Kidney (tissue), 14 donors: ENCODE data around the gene MAML2. TPM values are rescaled to one million over a fixed set of nuclear protein-coding genes. Genes with fewer than 3 reads are reported as not detected.
A peak's percentile ranks its signal among the peaks of the same experiment; 100 is the strongest.

ENCODE experiments used
- DNase-seq, 5 donors: peaks; one replicate each; pipeline ENCODE4 v3.0.0-alpha.2; 2013 to 2020
- FAIRE-seq: peaks from 2 replicates; lab custom pipeline; 2012; peaks lifted over from hg19 to GRCh38; lab: Jason Lieb, UNC
- H3K27ac ChIP-seq, 2 donors: one replicate each; pipeline ENCODE4 v1.7.0; 2013; ENCODE audit warnings: low read depth in 2 of 2, low read length in 2 of 2, inconsistent platforms in 1 of 2
- H3K27me3 ChIP-seq: one replicate; pipeline ENCODE4 v1.7.1; 2013; ENCODE audit warnings: low read length, inconsistent platforms; ENCODE audit not compliant: control insufficient read depth, insufficient read depth
- H3K36me3 ChIP-seq, 3 donors: one replicate each; pipeline versions ENCODE4 v1.7.0 to v1.7.1; 2013; ENCODE audit warnings: low read length in 3 of 3, control low read depth in 1 of 3, inconsistent platforms in 1 of 3; ENCODE audit not compliant: insufficient read depth in 3 of 3, control insufficient read depth in 2 of 3
- H3K4me1 ChIP-seq, 3 donors: one replicate each; pipeline versions ENCODE4 v1.7.0 to v1.7.1; 2013; ENCODE audit warnings: low read length in 3 of 3, inconsistent platforms in 1 of 3, low read depth in 1 of 3; ENCODE audit not compliant: control insufficient read depth in 2 of 3, insufficient read depth in 2 of 3
- H3K4me3 ChIP-seq, 3 donors: one replicate each; pipeline versions ENCODE4 v1.7.0 to v1.8.1; 2013; ENCODE audit warnings: low read length in 3 of 3, control low read depth in 1 of 3, inconsistent platforms in 1 of 3
- H3K9ac ChIP-seq, 3 donors: one replicate each; pipeline versions ENCODE4 v1.7.0 to v1.7.1; 2013; ENCODE audit warnings: low read length in 3 of 3, control low read depth in 1 of 3, inconsistent platforms in 1 of 3
- H3K9me3 ChIP-seq, 3 donors: one replicate each; pipeline versions ENCODE4 v1.7.0 to v1.7.1; 2013; ENCODE audit warnings: low read length in 3 of 3, control low read depth in 1 of 3, inconsistent platforms in 1 of 3; ENCODE audit not compliant: control insufficient read depth in 2 of 3, insufficient read depth in 1 of 3
- intact Hi-C: fragments of 100-400 bp; cut with DNase I; formaldehyde crosslinking; loops from one replicate; pipeline ENCODE4 v1.11.1; 2022
- polyA plus RNA-seq: library from polyadenylated mRNA; stranded (reverse); fragments of 350-450 nt; fragmentation: Illumina TruSeq; extraction: RNeasy Lipid Tissue Mini Kit (QIAGEN cat#74804); gene quantifications from one replicate; pipeline ENCODE4 v1.2.3, GENCODE V29; 2014; ENCODE audit warnings: low read depth, low replicate concordance; ENCODE audit not compliant: insufficient read depth
- total RNA-seq: library from RNA; stranded (reverse); fragmentation: NEBNext Ultra II Directional; extraction: Animal tissue kit (Norgen Biotek cat#: 25700); gene quantifications from one replicate; pipeline ENCODE4 v1.2.1, GENCODE V29; 2021
- TF ChIP-seq, protein P1 (sequence below): IDR thresholded peaks from 3 replicates; pipeline ENCODE4 v1.5.1; 2012; ENCODE audit warnings: mild to moderate bottlenecking, moderate library complexity, borderline replicate concordance; ENCODE audit not compliant: insufficient read depth; ENCODE audit errors: extremely low read depth
- donor health status: control.
- donor health status: control.
- donor health status: control.
- donor health status: control.
- donor health status: control.
- donor health status: DM: yes; HTN: yes; CAD: no.
- donor health status: Normal renal cell carcinoma (clear cell type).

The MAML2 gene
- total and polyA plus RNA-seq, 2 donors from 2014 or later = 4.9 to 32.3 TPM

DNA sequence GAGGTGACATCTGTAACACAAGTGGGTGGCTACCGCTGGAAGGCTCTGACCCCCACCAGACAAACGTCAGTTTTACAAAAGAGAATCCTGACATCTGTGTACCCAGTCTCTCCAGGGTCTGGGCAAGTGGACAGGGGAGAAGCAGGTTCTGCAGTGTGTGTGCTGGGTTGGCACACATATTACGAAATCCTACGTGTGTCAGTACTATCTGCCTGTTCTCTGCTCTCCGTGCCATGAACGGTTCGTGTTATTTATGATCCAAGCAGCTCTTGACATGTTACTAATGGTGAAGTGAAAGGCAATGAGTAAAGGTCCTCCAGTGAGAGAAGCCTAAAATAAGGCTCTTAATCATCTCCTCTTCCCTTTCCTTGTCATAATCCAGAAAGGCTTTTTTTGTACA, 217.6 kb downstream of the MAML2 start:
- intact Hi-C loops = no loop called here
- Histone ChIP-seq H3K9ac (no peak overlapping the region), H3K4me1 (peaks cover 0 to 3% (median 3%) of the 10 kb centered on the region in 3 donors), H3K9me3 (no peaks in the 10 kb centered on the region), H3K4me3 (no peak overlapping the region), H3K27ac (no peak overlapping the region), H3K27me3 (no peaks in the 10 kb centered on the region), H3K36me3 (no peaks in the 10 kb centered on the region)
- TF ChIP-seq, protein P1, sequence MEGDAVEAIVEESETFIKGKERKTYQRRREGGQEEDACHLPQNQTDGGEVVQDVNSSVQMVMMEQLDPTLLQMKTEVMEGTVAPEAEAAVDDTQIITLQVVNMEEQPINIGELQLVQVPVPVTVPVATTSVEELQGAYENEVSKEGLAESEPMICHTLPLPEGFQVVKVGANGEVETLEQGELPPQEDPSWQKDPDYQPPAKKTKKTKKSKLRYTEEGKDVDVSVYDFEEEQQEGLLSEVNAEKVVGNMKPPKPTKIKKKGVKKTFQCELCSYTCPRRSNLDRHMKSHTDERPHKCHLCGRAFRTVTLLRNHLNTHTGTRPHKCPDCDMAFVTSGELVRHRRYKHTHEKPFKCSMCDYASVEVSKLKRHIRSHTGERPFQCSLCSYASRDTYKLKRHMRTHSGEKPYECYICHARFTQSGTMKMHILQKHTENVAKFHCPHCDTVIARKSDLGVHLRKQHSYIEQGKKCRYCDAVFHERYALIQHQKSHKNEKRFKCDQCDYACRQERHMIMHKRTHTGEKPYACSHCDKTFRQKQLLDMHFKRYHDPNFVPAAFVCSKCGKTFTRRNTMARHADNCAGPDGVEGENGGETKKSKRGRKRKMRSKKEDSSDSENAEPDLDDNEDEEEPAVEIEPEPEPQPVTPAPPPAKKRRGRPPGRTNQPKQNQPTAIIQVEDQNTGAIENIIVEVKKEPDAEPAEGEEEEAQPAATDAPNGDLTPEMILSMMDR = no peak
- DNase-seq (no peak), FAIRE-seq (no peak)

DNA sequence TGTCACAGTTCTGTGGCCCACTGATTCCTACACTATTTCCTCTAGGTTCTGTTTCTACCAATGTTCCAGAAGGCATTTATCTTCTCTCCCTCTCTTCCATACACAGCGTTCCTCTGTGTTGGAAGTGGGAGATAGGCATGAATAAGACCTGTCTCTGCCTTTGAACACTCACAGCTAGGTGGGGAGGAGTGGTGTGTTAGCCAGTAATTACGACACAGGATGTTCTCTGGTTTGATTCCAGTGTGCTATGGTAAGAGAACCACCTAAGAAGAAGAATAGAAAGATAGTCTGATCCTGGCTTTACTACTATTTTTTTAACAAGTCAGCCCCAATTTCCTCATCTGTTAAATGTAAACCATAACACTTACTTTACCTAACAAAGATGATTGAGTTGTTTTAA, 218.8 kb downstream of the MAML2 start:
- Histone ChIP-seq H3K4me1 (peaks cover 0 to 3% (median 3%) of the 10 kb centered on the region in 3 donors), H3K4me3 (no peak overlapping the region), H3K9me3 (no peaks in the 10 kb centered on the region), H3K27me3 (no peaks in the 10 kb centered on the region), H3K9ac (no peak overlapping the region), H3K36me3 (no peaks in the 10 kb centered on the region), H3K27ac (no peak overlapping the region)
- TF ChIP-seq, protein P1 = no peak
- FAIRE-seq (no peak), DNase-seq (no peak)
- intact Hi-C loops = no loop called here

DNA sequence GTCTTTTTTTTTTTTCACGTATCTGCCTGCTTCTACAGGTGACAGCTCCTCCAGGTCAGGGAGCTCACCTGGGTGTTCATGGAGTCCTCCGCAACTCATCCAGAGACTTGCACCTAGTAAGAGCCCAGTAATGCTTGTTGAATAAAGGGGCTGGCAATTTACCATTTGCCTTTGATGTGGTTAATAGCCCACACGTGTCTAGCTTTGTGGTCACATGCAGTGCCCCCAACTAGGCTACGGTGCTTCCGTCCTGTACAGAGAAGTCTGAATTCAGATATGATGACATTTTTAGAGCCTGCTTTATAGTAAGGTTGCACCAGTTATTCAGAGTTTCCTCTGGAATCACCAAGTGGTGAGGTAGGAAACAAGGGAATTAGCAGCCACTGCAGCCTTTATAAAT, 219.7 kb downstream of the MAML2 start:
- FAIRE-seq = no peak
- no peak overlapping the region for H3K27ac ChIP-seq
- no peak overlapping the region for H3K4me3 ChIP-seq
- no peaks in the 10 kb centered on the region for H3K9me3 ChIP-seq
- H3K27me3 ChIP-seq = no peaks in the 10 kb centered on the region
- no peak overlapping the region for H3K9ac ChIP-seq
- no peaks in the 10 kb centered on the region for H3K36me3 ChIP-seq
- intact Hi-C loops = no loop called here
- H3K4me1 ChIP-seq = peaks cover 0 to 3% (median 3%) of the 10 kb centered on the region in 3 donors
- DNase-seq = no peak
- TF ChIP-seq, protein P1 = no peak

DNA sequence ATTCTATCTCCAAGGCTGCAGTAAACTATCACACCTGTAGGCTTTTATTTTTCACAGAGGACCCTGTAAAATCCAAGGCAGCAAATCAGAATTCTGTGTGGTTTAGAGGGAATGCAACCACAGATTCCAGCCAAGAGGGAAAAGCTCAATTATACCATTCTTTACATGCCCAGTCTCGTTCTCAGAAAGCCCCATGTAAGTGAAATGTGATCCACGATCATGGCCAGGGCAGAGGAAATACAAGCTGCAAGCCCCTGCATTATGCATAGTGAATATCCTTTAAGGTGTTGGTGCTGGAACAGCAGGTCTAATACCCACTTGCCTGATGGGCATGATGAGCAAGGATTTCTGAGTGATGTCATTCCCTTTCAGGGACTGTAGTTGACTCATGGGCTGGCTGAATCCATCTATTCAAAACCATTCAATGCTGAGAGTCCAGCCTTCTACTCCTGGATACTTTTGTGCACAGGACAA, 220.4 kb downstream of the MAML2 start:
- peak in 1 of 5 donors; percentile 49 for DNase-seq
- no peaks in the 10 kb centered on the region for H3K9me3 ChIP-seq
- no peak overlapping the region for H3K4me3 ChIP-seq
- intact Hi-C loops = no loop called here
- no peak for FAIRE-seq
- no peaks in the 10 kb centered on the region for H3K27me3 ChIP-seq
- no peak overlapping the region for H3K27ac ChIP-seq
- TF ChIP-seq, protein P1 = no peak
- H3K4me1 ChIP-seq = peaks cover 0 to 3% (median 1%) of the 10 kb centered on the region in 3 donors
- H3K36me3 ChIP-seq = no peaks in the 10 kb centered on the region
- H3K9ac ChIP-seq = no peak overlapping the region
